Loucy (cell line): Measurements from ENCODE around the gene NCOR2.

Source experiments
- H2AFZ ChIP-seq: fragments of 200-600 bp; sonication (generic); 2 replicates; pipeline ENCODE4 v1.6.0; 2016; ENCODE audit warnings: antibody characterized with exemption, mild to moderate bottlenecking, low read length, moderate library complexity
- H3F3A ChIP-seq: fragments of 200-600 bp; 2 replicates; pipeline ENCODE4 v1.6.0; 2016; ENCODE audit warnings: antibody characterized with exemption, low read depth, mild to moderate bottlenecking
- H3K27me3 ChIP-seq: fragments of 200-600 bp; sonication (generic); 2 replicates; pipeline ENCODE4 v1.6.1; 2014; ENCODE audit warnings: low read length, mild to moderate bottlenecking; ENCODE audit not compliant: insufficient read depth, poor library complexity, severe bottlenecking
- H3K36me3 ChIP-seq: fragments of 200-600 bp; sonication (generic); 2 replicates; pipeline ENCODE4 v1.6.1; 2016; ENCODE audit warnings: low read length; ENCODE audit not compliant: insufficient read depth
- H3K4me1 ChIP-seq: fragments of 200-600 bp; sonication (generic); 2 replicates; pipeline ENCODE4 v1.5.1; 2014; ENCODE audit warnings: low read length, mild to moderate bottlenecking; ENCODE audit not compliant: insufficient read depth, poor library complexity, severe bottlenecking
- H3K4me2 ChIP-seq: fragments of 200-600 bp; sonication (generic); 2 replicates; pipeline ENCODE4 v1.6.0; 2014; ENCODE audit warnings: antibody characterized with exemption, low read length, low read depth, mild to moderate bottlenecking; ENCODE audit not compliant: poor library complexity, severe bottlenecking
- H3K4me3 ChIP-seq: fragments of 200-600 bp; sonication (generic); 2 replicates; pipeline ENCODE4 v1.5.1; 2014; ENCODE audit warnings: low read length, mild to moderate bottlenecking, mixed read lengths; ENCODE audit not compliant: poor library complexity, severe bottlenecking
- H3K79me2 ChIP-seq: fragments of 200-600 bp; sonication (generic); 2 replicates; pipeline ENCODE4 v1.6.1; 2014; ENCODE audit warnings: low read length; ENCODE audit not compliant: insufficient read depth
- H3K9ac ChIP-seq: fragments of 200-600 bp; sonication (generic); 2 replicates; pipeline ENCODE4 v1.6.0; 2014; ENCODE audit warnings: mild to moderate bottlenecking, low read depth, low read length, moderate library complexity; ENCODE audit not compliant: poor library complexity, severe bottlenecking
- H3K9me2 ChIP-seq: fragments of 200-600 bp; sonication (generic); replicated peaks from 2 replicates; pipeline ENCODE4 v1.6.1; 2016; ENCODE audit warnings: low read depth, low read length, mixed read lengths
- H3K9me3 ChIP-seq: fragments of 200-600 bp; sonication (generic); 2 replicates; pipeline ENCODE4 v1.6.1; 2014; ENCODE audit warnings: mild to moderate bottlenecking, antibody characterized with exemption, low read length, low read depth; ENCODE audit not compliant: insufficient read depth
- H4K20me1 ChIP-seq: fragments of 200-600 bp; sonication (generic); 2 replicates; pipeline ENCODE4 v1.6.0; 2014; ENCODE audit warnings: antibody characterized with exemption, low read length, mild to moderate bottlenecking; ENCODE audit not compliant: insufficient read depth, poor library complexity, severe bottlenecking
- EZH2phosphoT487 ChIP-seq: fragments of 200-600 bp; IDR thresholded peaks from 2 replicates; pipeline ENCODE4 v1.6.1; 2018; ENCODE audit warnings: antibody characterized with exemption, mild to moderate bottlenecking, moderate library complexity, borderline replicate concordance
- TF ChIP-seq, protein P1 (sequence below): fragments of 200-600 bp; sonication (generic); conservative IDR thresholded peaks from 2 replicates; pipeline ENCODE4 v1.5.1; 2014; ENCODE audit warnings: mild to moderate bottlenecking, antibody characterized with exemption, low read length

NCOR2 gene

DNA sequence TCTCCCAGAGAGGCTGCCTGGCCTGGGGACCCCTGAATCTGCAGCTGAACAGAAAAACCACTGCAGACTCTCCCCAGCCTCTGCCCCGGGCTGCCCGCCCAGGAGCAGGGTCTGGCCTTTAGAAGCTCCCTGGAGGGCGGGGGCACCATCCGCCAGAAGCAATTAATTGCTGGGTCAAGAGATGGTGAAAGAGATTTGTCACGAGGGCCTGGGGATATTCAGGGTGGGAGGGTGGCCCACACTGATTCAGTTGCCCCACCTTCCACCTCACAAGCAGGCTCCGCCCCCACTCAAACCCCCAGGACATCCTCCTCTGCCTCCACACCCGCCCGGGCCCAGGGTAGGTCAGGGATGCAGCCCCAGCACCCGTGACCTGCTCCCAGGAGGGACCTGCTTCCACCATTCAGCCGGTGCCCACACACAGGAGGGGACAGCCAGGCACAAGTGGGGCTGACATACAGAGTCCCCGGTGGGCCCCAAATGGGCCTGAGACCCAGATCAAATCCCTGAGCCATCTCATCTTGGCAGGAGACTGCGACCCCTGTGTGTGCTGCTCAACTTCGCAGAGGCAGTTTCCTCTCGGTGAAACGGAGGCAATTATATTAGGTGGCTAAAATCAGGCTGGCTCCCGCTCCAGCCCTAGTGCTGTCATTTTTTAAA lies 23.0 kb downstream of the NCOR2 start:
- peaks cover 74% of the 10 kb centered on the region for H4K20me1 ChIP-seq
- no peaks in the 10 kb centered on the region for H3K36me3 ChIP-seq
- no peaks in the 10 kb centered on the region for H3K9me3 ChIP-seq
- H3K27me3 ChIP-seq: no peaks in the 10 kb centered on the region
- no peaks in the 10 kb centered on the region for H3F3A ChIP-seq
- TF ChIP-seq EZH2phosphoT487: no peak
- TF ChIP-seq, protein P1, sequence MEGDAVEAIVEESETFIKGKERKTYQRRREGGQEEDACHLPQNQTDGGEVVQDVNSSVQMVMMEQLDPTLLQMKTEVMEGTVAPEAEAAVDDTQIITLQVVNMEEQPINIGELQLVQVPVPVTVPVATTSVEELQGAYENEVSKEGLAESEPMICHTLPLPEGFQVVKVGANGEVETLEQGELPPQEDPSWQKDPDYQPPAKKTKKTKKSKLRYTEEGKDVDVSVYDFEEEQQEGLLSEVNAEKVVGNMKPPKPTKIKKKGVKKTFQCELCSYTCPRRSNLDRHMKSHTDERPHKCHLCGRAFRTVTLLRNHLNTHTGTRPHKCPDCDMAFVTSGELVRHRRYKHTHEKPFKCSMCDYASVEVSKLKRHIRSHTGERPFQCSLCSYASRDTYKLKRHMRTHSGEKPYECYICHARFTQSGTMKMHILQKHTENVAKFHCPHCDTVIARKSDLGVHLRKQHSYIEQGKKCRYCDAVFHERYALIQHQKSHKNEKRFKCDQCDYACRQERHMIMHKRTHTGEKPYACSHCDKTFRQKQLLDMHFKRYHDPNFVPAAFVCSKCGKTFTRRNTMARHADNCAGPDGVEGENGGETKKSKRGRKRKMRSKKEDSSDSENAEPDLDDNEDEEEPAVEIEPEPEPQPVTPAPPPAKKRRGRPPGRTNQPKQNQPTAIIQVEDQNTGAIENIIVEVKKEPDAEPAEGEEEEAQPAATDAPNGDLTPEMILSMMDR: no peak
- H2AFZ ChIP-seq: no peak overlapping the region
- H3K79me2 ChIP-seq: peaks cover 81% of the 10 kb centered on the region
- H3K9ac ChIP-seq: no peak overlapping the region
- no peaks in the 10 kb centered on the region for H3K9me2 ChIP-seq
- H3K4me3 ChIP-seq: no peak overlapping the region
- H3K4me2 ChIP-seq: no peak overlapping the region
- peaks cover 12% of the 10 kb centered on the region for H3K4me1 ChIP-seq

DNA sequence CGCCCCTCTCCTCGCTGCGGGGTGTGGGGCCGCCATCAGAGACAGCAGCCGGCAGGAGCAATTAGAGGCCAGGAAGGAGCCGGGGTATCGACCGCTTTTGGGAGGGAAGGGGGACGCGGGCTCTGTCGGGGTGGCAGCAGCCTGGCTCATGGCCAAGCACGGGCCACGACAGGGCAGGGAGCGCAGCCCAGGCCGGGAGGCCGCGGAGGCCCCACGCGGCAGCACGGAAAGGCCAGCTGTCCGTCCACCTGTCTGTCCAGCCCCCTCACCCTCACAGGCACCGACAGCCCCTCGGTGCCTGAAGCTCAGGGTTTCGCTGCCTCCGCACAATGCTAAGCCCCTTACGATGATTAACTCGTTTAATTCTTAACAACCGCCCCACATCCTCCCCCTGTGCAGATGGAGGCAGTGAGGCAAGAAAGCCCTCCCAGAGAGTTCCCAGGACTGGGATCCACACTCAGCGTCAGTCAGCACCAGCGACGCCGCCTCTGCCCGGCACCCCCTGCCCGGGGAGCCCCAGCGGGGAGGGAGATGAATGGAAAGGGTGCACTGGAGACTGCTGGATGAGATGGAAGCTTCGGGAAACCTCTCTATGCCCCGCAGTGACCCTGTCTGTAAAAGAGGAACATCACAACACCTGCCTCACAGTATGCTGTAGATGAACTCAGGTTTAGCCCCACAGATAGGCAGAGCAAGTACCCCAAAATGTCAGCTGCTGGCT lies 23.7 kb downstream of the NCOR2 start:
- Histone ChIP-seq H3K4me1 (peaks cover 19% of the 10 kb centered on the region), H3K9me2 (no peaks in the 10 kb centered on the region), H3K9me3 (no peaks in the 10 kb centered on the region), H3K4me3 (no peak overlapping the region), H4K20me1 (peaks cover 75% of the 10 kb centered on the region), H3K79me2 (peaks cover 81% of the 10 kb centered on the region), H3F3A (no peaks in the 10 kb centered on the region), H3K9ac (no peak overlapping the region), H2AFZ (no peak overlapping the region), H3K36me3 (no peaks in the 10 kb centered on the region), H3K27me3 (no peaks in the 10 kb centered on the region), H3K4me2 (no peak overlapping the region)
- no peak for TF ChIP-seq EZH2phosphoT487
- TF ChIP-seq, protein P1: no peak

DNA sequence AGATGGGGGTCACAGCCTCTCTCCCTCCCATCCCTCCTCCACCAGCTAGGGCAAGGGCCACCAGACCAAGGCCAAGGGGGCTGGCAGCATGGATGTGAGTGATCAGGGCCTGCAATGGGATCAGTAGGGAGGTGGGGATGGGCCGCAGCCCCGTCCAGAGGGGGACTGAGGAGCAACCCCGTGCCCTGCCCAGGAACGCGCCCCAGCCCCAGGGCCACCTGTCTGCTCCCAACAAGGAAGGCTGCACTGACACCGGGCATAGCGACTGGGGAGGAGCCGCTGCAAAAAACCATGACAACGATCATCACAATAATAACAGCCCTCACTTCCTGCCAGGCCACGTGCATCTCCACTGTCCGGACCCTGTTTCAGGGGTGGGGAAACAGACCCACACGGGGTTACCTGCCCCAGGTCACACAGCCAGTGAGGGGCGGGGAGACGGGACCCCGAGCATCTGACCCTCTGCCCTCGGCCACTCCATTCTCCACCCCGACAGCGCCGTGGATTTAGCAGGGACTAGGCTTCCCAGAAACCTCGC lies 24.3 kb downstream of the NCOR2 start:
- H3K9ac ChIP-seq: no peak overlapping the region
- H3F3A ChIP-seq: no peaks in the 10 kb centered on the region
- no peak overlapping the region for H3K4me2 ChIP-seq
- H3K9me2 ChIP-seq: no peaks in the 10 kb centered on the region
- TF ChIP-seq, protein P1: no peak
- no peak for TF ChIP-seq EZH2phosphoT487
- H3K9me3 ChIP-seq: no peaks in the 10 kb centered on the region
- H3K79me2 ChIP-seq: peaks cover 81% of the 10 kb centered on the region
- no peak overlapping the region for H3K4me3 ChIP-seq
- H3K36me3 ChIP-seq: no peaks in the 10 kb centered on the region
- no peaks in the 10 kb centered on the region for H3K27me3 ChIP-seq
- peaks cover 75% of the 10 kb centered on the region for H4K20me1 ChIP-seq
- no peak overlapping the region for H2AFZ ChIP-seq
- H3K4me1 ChIP-seq: peaks cover 24% of the 10 kb centered on the region
